Measurements from ENCODE around the gene SORBS1. TPM values are rescaled to one million over a fixed set of nuclear protein-coding genes. Genes with fewer than 3 reads are reported as not detected.

The SORBS1 gene
- total RNA-seq, 1 donor from 2014 or later, result 16.1 TPM

DNA sequence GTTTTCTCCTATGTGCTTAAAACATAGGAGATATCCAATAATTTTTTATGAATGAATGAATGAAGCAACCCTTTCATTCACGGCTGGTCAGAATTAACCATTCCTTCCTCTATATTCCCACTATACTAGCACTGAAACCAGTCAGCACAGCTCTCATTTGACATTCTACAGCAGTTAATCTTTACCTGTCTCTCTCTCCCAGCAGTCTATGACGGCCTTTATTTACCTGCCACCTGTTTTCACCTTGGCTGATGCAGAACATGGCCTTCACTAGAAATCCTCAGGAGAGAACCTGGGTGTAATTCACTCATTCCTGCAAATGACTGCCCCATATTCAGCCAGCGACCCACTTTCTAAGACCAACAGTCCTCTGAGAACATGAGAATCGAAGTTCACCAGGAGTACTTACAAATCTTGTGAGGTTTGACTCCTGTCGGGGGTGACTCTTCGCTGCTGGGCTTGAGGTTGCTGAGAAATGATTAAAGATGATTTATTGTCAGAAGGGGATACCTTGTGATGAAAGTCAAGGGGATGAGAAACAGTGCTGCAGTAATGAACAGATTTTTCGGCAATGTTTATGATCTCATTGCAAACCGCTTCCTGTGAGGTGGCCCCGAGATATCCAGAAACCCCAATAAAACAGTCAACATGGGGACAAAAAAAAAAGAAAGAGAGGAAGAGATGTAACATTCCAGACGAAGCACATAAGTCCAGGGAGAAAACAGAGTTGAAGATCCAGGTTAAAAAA is 239.4 kb downstream of the SORBS1 start:
- H3K27me3 ChIP-seq, result no peaks in the 10 kb centered on the region
- no peak overlapping the region for H3K4me3 ChIP-seq
- H3K4me2 ChIP-seq, result no peak overlapping the region
- no peaks in the 10 kb centered on the region for H3K4me1 ChIP-seq
- H3K27ac ChIP-seq, result no peak overlapping the region
- H3K9me3 ChIP-seq (ENCODE audit: low read depth), result no peaks in the 10 kb centered on the region
- H3F3A ChIP-seq (ENCODE audit: low read depth), result no peaks in the 10 kb centered on the region
- H4K20me1 ChIP-seq (ENCODE audit: low read depth), result no peaks in the 10 kb centered on the region
- H3K36me3 Mint-ChIP-seq, result no peaks in the 10 kb centered on the region
- H3K79me2 ChIP-seq (ENCODE audit: low read depth), result no peaks in the 10 kb centered on the region
- H3K36me3 ChIP-seq, result no peaks in the 10 kb centered on the region
- no peak overlapping the region for H3K9ac ChIP-seq
- no peaks in the 10 kb centered on the region for H3K4me1 Mint-ChIP-seq
- H3K27me3 Mint-ChIP-seq (ENCODE audit: insufficient read depth, low read depth), result no peaks in the 10 kb centered on the region
- H3K9me3 Mint-ChIP-seq, result no peaks in the 10 kb centered on the region
- TF ChIP-seq EZH2 (IDR thresholded peaks at IDR 0.05), result no peak
- TF ChIP-seq EZH2phosphoT487 (IDR thresholded peaks at IDR 0.05), result no peak
- TF ChIP-seq, protein P1, sequence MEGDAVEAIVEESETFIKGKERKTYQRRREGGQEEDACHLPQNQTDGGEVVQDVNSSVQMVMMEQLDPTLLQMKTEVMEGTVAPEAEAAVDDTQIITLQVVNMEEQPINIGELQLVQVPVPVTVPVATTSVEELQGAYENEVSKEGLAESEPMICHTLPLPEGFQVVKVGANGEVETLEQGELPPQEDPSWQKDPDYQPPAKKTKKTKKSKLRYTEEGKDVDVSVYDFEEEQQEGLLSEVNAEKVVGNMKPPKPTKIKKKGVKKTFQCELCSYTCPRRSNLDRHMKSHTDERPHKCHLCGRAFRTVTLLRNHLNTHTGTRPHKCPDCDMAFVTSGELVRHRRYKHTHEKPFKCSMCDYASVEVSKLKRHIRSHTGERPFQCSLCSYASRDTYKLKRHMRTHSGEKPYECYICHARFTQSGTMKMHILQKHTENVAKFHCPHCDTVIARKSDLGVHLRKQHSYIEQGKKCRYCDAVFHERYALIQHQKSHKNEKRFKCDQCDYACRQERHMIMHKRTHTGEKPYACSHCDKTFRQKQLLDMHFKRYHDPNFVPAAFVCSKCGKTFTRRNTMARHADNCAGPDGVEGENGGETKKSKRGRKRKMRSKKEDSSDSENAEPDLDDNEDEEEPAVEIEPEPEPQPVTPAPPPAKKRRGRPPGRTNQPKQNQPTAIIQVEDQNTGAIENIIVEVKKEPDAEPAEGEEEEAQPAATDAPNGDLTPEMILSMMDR (IDR thresholded peaks at IDR 0.05), result no peak
- no peak for DNase-seq (ENCODE audit: low spot score)
- no peak overlapping the region for H3K27ac Mint-ChIP-seq
- no peak overlapping the region for H2AFZ ChIP-seq (replicated peaks)
- H3K4me3 Mint-ChIP-seq, result no peak overlapping the region

DNA sequence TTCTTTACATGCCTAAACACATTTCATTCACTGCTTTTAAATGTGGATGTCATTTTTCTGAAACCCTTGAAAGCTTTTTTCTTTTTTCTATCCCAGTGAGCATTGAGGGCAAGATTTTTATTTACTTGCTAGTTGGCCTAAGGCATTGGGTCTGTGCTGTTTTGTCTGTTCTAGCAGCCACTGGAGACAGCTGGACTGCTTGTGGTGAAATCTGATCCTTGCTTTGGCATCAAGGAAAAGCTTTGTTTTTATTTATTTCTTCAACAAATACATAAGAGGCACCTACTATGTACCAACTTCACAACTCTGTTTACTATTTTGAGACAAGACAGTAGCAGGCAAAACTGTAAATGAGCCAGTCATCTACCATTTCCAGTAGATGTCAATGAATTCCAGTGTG is 241.9 kb downstream of the SORBS1 start:
- no peak overlapping the region for H2AFZ ChIP-seq (replicated peaks)
- no peak for DNase-seq (ENCODE audit: low spot score)
- H3K36me3 ChIP-seq, result no peaks in the 10 kb centered on the region
- Mint-ChIP-seq H3K27ac (no peak overlapping the region), H3K4me1 (no peaks in the 10 kb centered on the region), H3K4me3 (no peak overlapping the region), H3K27me3 (ENCODE audit: insufficient read depth, low read depth) (no peaks in the 10 kb centered on the region), H3K36me3 (no peaks in the 10 kb centered on the region), H3K9me3 (no peaks in the 10 kb centered on the region)
- no peaks in the 10 kb centered on the region for H3K9me3 ChIP-seq (ENCODE audit: low read depth)
- no peak overlapping the region for H3K4me2 ChIP-seq
- no peaks in the 10 kb centered on the region for H3K79me2 ChIP-seq (ENCODE audit: low read depth)
- no peak overlapping the region for H3K9ac ChIP-seq
- H4K20me1 ChIP-seq (ENCODE audit: low read depth), result no peaks in the 10 kb centered on the region
- no peak overlapping the region for H3K4me3 ChIP-seq
- H3K27ac ChIP-seq, result no peak overlapping the region
- H3K4me1 ChIP-seq, result peaks cover 15% of the 10 kb centered on the region
- TF ChIP-seq EZH2phosphoT487 (IDR thresholded peaks at IDR 0.05), result no peak
- TF ChIP-seq, protein P1 (IDR thresholded peaks at IDR 0.05), result no peak
- TF ChIP-seq EZH2 (IDR thresholded peaks at IDR 0.05), result no peak
- H3K27me3 ChIP-seq, result no peaks in the 10 kb centered on the region
- H3F3A ChIP-seq (ENCODE audit: low read depth), result peaks cover 6% of the 10 kb centered on the region

DNA sequence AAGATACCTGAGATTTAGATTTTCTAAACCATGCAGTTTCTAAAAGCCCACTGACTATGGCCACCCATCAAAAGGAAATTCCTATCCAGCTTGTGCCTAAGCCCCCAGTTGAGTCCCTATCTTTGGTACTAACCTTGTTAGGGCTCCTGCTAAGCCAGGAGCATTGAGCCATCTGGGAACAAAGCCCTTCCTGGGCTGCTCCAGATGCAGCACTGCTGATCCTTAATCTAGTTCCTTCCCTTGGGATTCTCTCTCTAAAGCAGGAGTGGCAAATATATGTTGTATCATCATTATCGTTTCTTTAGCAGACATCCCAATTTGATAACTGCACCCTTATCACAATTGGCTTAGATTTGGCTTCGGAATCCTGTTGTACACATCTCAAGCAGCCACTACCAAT is 245.7 kb downstream of the SORBS1 start:
- H3K9ac ChIP-seq, result no peak overlapping the region
- H3K9me3 ChIP-seq (ENCODE audit: low read depth), result no peaks in the 10 kb centered on the region
- H3K4me3 ChIP-seq, result no peak overlapping the region
- peaks cover 11% of the 10 kb centered on the region for H3F3A ChIP-seq (ENCODE audit: low read depth)
- no peaks in the 10 kb centered on the region for H3K27me3 Mint-ChIP-seq (ENCODE audit: insufficient read depth, low read depth)
- no peaks in the 10 kb centered on the region for H3K27me3 ChIP-seq
- H3K4me1 ChIP-seq, result peaks cover 25% of the 10 kb centered on the region
- no peak overlapping the region for H3K4me2 ChIP-seq
- H3K27ac Mint-ChIP-seq, result no peak overlapping the region
- H3K79me2 ChIP-seq (ENCODE audit: low read depth), result no peaks in the 10 kb centered on the region
- no peak overlapping the region for H3K4me3 Mint-ChIP-seq
- DNase-seq (ENCODE audit: low spot score), result peak; percentile 23
- no peaks in the 10 kb centered on the region for H3K9me3 Mint-ChIP-seq
- no peak overlapping the region for H2AFZ ChIP-seq (replicated peaks)
- no peaks in the 10 kb centered on the region for H4K20me1 ChIP-seq (ENCODE audit: low read depth)
- H3K27ac ChIP-seq, result no peak overlapping the region
- no peaks in the 10 kb centered on the region for H3K4me1 Mint-ChIP-seq
- no peaks in the 10 kb centered on the region for H3K36me3 ChIP-seq
- TF ChIP-seq, protein P1 (IDR thresholded peaks at IDR 0.05), result no peak
- TF ChIP-seq EZH2phosphoT487 (IDR thresholded peaks at IDR 0.05) (no peak), EZH2 (IDR thresholded peaks at IDR 0.05) (no peak)
- no peaks in the 10 kb centered on the region for H3K36me3 Mint-ChIP-seq

Measured in neural progenitor cell (in vitro differentiated cells).